TTC549 (cell line): Measurements from ENCODE around the gene AEN.

Experiments
- FAIRE-seq: peaks from 2 replicates; lab custom pipeline; 2012; peaks lifted over from hg19 to GRCh38; lab: Jason Lieb, UNC

Gene AEN

GRCh38 chr15:88620995-88621772, at the start of gene AEN:
Gene AEN (plus strand): TSS chr15:88621340. CDS start chr15:88626210, 4,870 bp downstream.
- FAIRE-seq, result peak; percentile 45

GRCh38 chr15:88571852-88572259, 49.3 kb upstream of the AEN start:
- no peak for FAIRE-seq

GRCh38 chr15:88574077-88574476, 47.1 kb upstream of the AEN start:
- no peak for FAIRE-seq

GRCh38 chr15:88574655-88575054, 46.5 kb upstream of the AEN start:
- FAIRE-seq, result no peak

- FAIRE-seq, result no peak
These were observed 41.8 kb upstream of the AEN start for GRCh38 chr15:88579322-88579721.

GRCh38 chr15:88580532-88580931, 40.6 kb upstream of the AEN start:
- no peak for FAIRE-seq

DNA sequence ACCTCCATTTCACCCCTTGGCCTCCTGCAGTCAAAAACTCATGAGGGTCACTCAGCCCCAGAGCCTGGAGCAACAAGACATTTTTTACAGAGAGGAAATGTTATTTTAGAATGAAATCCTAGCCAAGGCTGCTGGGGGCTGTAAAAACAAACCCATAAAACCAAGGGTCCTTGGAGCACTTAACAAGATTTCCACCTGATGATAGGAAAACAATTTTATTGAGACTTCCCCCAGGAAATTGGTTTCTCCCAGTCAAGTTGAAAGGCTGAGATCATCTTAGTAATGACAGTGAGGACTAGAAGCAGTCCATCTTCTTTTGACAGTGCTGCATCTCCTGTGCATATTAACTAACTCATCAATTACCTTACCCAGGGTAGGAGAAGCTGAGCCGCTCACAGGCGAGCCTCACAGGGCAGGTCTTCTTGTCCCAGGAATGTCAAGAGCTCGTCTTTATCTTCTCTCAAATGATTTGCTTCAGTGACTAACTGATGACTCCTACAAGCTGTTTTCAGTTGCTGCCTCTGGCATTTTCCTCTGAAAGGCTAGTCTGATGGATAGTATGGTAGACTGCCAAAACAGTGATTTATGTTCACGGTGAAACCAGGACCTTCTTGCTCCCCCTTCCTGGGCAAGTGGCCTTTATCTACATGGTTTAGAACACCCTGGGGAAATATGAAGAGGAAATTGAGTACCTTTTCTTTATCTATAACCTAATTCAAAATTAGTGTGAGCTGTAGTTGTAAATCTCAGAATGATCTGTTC, 34.6 kb upstream of the AEN start:
- no peak for FAIRE-seq

DNA sequence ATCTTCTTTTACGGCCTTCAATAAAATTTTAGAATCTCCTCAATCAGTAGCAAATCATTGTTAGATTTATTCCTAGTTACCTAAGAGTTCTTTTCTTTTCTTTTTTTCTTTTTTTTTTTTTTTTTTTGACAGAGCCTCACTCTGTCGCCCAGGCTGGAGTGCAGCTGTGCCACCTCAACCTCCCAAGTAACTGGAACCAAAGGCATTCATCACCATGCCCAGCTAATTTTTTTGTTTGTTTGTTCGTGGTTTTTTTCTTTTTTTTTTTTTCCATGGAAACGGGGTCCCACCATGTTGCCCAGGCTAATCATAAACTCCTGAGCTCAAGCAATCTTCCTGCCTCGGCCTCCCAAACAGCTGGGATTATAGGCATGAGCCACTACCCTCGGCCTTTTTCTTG, 30.4 kb upstream of the AEN start:
- FAIRE-seq, result no peak

GRCh38 chr15:88591384-88591783, 29.8 kb upstream of the AEN start:
- FAIRE-seq, result no peak

- FAIRE-seq, result no peak
These were observed 17.3 kb upstream of the AEN start for GRCh38 chr15:88603885-88604284.

DNA sequence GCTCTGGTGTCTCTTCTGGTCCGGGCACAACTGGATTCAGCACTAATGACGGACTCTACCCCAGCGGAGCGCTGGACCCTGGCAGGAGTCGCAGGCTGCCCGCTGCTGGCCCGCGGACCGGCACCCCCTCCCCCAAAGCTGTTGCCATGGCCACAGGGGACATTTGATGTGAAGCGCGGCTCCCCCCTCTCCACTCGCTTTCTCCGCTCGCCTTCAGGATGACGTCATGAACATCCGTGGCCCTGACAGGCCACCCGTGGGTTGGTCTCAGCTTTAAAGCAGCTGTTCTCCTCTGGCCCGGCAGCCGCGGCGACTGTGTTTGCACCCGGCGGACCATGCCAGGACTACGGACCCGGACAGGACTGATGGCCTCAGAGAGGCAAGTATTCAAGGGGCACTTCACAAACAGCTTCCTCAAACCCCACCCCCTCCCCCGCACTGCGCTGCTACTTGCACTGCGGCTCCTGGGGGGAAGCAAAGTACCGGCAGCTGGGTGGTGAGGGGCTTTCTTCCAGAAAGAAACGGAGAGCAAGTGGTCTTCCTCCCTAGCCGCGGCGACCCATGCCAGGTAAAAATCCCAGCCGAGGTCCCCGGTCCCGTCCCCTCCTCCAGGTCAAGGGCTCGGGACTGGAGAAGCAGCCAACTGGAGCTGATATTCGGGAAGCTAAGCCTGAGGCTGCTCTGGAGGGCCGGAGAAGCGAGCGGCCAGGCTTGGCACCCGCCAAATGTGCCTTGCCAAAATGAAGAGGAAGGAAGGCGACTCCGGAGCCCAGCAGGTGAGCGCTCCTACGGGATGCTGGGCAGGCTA, 16.6 kb upstream of the AEN start:
- no peak for FAIRE-seq

GRCh38 chr15:88605189-88606069, 15.7 kb upstream of the AEN start:
- no peak for FAIRE-seq

- FAIRE-seq, result no peak
These were observed 14.9 kb upstream of the AEN start for GRCh38 chr15:88606070-88606794.

DNA sequence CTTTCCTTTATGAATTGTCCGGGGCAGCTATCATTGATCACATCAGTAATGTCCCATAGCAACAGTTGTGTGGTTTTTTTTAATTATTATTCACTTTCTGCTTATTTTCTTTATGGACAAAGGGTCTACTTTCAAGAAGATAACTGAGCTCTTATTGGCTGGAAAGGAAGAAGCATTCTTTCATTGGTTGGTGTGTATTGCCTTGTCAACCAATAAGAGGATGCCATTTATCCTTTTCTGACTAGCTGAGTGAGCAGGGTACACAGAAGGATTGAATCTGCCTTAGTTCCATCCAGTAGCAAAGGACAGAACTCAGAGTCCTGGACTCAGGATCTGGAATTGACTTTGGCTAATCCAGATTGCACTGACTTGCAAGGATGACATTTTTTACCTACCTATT, 13.2 kb upstream of the AEN start:
- FAIRE-seq, result no peak

DNA sequence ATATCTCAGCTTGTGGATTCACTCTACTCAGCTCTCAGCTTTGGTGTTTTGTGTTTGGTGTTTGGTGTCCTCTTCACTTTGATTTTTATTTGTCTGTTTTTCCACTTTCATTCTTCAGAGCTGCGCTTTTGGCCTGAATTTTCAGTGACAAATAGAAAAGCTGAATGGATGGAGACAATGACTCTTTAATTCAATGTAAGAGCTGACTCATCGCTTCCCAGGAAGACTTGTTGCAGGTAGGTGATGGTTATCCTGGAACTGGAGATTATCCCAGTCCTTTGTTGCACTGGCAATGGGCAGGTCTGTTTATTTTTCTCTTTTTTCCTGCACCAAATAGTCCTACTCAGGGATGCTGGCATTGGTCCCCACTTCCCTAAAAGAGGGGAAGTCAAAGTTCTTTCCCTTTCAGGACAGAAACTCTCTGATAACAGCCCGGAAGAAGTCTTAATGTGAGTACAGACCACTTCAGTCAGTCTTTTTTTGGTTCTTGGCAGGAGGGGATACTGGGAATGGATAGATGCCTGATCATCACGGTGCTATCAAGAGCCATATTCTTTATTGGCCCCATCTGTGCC, 12.4 kb upstream of the AEN start:
- no peak for FAIRE-seq

- no peak for FAIRE-seq
These were observed 11.6 kb upstream of the AEN start for GRCh38 chr15:88609344-88610090.

DNA sequence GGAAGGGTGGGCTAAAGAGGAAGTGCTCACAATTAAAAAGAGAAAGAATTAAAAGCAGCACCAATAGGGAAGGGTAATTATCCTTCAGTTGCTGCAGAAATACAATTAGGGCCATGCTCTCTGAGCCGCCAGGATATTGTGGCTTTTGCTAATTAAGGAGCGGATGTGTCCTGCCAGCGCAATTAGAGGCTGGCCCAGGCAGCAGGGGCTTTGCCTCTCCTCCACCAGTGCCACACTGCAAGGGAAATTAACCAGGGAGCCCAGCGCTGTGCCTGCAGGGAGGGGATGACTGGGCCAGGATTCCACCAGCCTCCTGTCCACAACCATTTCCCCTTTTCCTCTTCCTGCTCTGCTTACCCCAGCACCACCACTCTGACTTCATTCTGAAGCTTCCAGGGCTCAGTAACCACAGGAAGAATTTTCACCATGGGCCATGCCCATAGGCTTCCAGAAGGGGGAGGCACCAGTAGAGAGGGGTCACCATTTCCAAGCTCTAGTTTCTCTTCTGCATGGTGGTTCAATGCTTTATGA, 10.4 kb upstream of the AEN start:
- no peak for FAIRE-seq

DNA sequence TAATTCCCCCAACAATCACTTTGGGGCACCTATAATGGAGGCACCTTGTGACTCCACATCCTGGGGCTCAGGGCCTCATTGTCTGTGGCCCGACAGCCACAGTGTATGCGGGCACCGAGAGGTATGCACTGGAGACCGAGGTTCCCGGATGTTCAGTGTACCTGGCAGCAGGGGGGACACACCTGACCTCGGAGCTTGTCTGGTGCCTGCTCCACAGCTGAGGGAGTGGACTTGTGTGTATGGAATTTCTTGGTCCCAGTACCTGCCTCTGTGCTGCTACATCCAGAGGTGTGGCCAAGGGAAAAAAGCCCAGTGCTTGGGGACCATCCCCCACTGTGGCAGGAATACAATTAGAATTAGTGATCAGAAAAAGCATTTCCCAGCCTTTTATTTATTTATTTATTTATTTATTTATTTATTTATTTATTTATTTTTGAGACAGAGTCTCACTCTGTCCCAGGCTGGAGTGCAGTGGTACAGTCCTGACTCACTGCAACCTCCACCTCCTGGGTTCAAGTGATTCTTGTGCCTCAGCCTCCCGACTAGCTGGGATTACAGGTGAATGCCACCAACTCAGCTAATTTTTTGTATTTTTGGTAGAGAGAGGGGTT, 8.8 kb upstream of the AEN start:
- no peak for FAIRE-seq
